HepG2 (cell line): ENCODE results near the gene PPP1R1B. TPM values are rescaled to one million over a fixed set of nuclear protein-coding genes. Genes with fewer than 3 reads are reported as not detected.

ENCODE experiments used
- CHD4 ChIP-seq: fragments of 200-600 bp; sonication (generic); IDR thresholded peaks from 2 replicates; pipeline ENCODE4 v1.7.0; 2017; ENCODE audit warnings: mild to moderate bottlenecking, low read length, borderline replicate concordance
- IRX3 ChIP-seq: sonication (generic); formaldehyde crosslinking; IDR thresholded peaks from 2 replicates; pipeline ENCODE4 v1.8.1; 2023; ENCODE audit warnings: mild to moderate bottlenecking, low read depth, missing genetic modification reagents, borderline replicate concordance
- KMT2B ChIP-seq: IDR thresholded peaks from 2 replicates; pipeline ENCODE4 v1.6.1; 2016; ENCODE audit warnings: missing genetic modification reagents, missing compliant biosample characterization
- MIER2 ChIP-seq: IDR thresholded peaks from 2 replicates; pipeline ENCODE4 v1.6.1; 2016; ENCODE audit warnings: missing biosample characterization, missing genetic modification reagents
- TFDP1 ChIP-seq: IDR thresholded peaks from 2 replicates; pipeline ENCODE4 v1.6.1; 2016; ENCODE audit warnings: missing compliant biosample characterization, missing genetic modification reagents, borderline replicate concordance
- WIZ ChIP-seq: sonication (generic); formaldehyde crosslinking; IDR thresholded peaks from 2 replicates; pipeline ENCODE4 v1.5.1; 2020; ENCODE audit warnings: mild to moderate bottlenecking, missing genetic modification reagents
- ZBTB7A ChIP-seq: sonication (generic); formaldehyde crosslinking; IDR thresholded peaks from 2 replicates; pipeline ENCODE4 v1.8.0; 2022; ENCODE audit warnings: mild to moderate bottlenecking, missing genetic modification reagents
- ZFAT ChIP-seq: sonication (generic); formaldehyde crosslinking; conservative IDR thresholded peaks from 2 replicates; pipeline ENCODE4 v1.8.1; 2023; ENCODE audit warnings: missing genetic modification reagents, inconsistent platforms
- ZIK1 ChIP-seq: sonication (generic); formaldehyde crosslinking; IDR thresholded peaks from 2 replicates; pipeline ENCODE4 v1.5.0; 2020; ENCODE audit warnings: mild to moderate bottlenecking, low read depth, missing genetic modification reagents, borderline replicate concordance
- ZMYM2 ChIP-seq: sonication (generic); formaldehyde crosslinking; IDR thresholded peaks from 2 replicates; pipeline ENCODE4 v1.8.0; 2022; ENCODE audit warnings: mild to moderate bottlenecking, missing genetic modification reagents
- ZNF263 ChIP-seq: sonication (generic); formaldehyde crosslinking; IDR thresholded peaks from 2 replicates; pipeline ENCODE4 v1.4.0; 2020; ENCODE audit warnings: missing genetic modification reagents
- ZNF484 ChIP-seq: sonication (generic); formaldehyde crosslinking; IDR thresholded peaks from 2 replicates; pipeline ENCODE4 v1.5.1; 2020; ENCODE audit warnings: mild to moderate bottlenecking, low read depth, missing genetic modification reagents, borderline replicate concordance
- ZNF552 ChIP-seq: sonication (generic); formaldehyde crosslinking; IDR thresholded peaks from 2 replicates; pipeline ENCODE4 v1.9.0; 2022; ENCODE audit warnings: missing genetic modification reagents, mild to moderate bottlenecking, borderline replicate concordance
- ZNF564 ChIP-seq: sonication (generic); formaldehyde crosslinking; IDR thresholded peaks from 2 replicates; pipeline ENCODE4 v1.8.1; 2023; ENCODE audit warnings: mild to moderate bottlenecking, missing genetic modification reagents
- ZNF646 ChIP-seq: sonication (generic); formaldehyde crosslinking; IDR thresholded peaks from 2 replicates; pipeline ENCODE4 v1.9.0; 2021; ENCODE audit warnings: mild to moderate bottlenecking, missing genetic modification reagents
- ZNF747 ChIP-seq: sonication (generic); formaldehyde crosslinking; IDR thresholded peaks from 2 replicates; pipeline ENCODE4 v1.8.1; 2023; ENCODE audit warnings: missing genetic modification reagents, mild to moderate bottlenecking, borderline replicate concordance
- ZSCAN20 ChIP-seq: sonication (generic); formaldehyde crosslinking; IDR thresholded peaks from 2 replicates; pipeline ENCODE4 v1.4.0; 2020; ENCODE audit warnings: missing genetic modification reagents, mild to moderate bottlenecking, borderline replicate concordance
- polyA plus RNA-seq, 8 experiments: library from polyadenylated mRNA; depleted of rRNA in 3 of 8; stranded (reverse) in 7 of 8; unstranded in 1 of 8; fragments of >200 nt; fragmentation: Illumina TruSeq in 4 of 8; extraction: Trizol in 4 of 8; gene quantifications; 2 replicates each; pipeline versions ENCODE4 v1.2.1 to v1.2.3, GENCODE V29; 2011 to 2016; ENCODE audit warnings: low read depth in 4 of 8, missing spikeins in 1 of 8, mixed read lengths in 1 of 8; ENCODE audit not compliant: insufficient read depth in 1 of 8
- total RNA-seq, 5 experiments: library from RNA; depleted of rRNA; stranded (reverse); fragments of >200 nt; fragmentation: Illumina TruSeq; extraction: Trizol; gene quantifications; 2 replicates each; pipeline ENCODE4 v1.2.3, GENCODE V29; 2016; ENCODE audit warnings: low read depth in 1 of 5
- TF ChIP-seq, protein P1 (sequence below): sonication (generic); formaldehyde crosslinking; IDR thresholded peaks from 2 replicates; pipeline ENCODE4 v1.5.0; 2020; ENCODE audit warnings: missing genetic modification reagents, mild to moderate bottlenecking, borderline replicate concordance

PPP1R1B gene
- total and polyA plus RNA-seq, 2 of the 13 experiments (the other 11 are each of a cell fraction or from before 2014, with no cell fraction given) = 0.08 TPM; not detected in 1

DNA sequence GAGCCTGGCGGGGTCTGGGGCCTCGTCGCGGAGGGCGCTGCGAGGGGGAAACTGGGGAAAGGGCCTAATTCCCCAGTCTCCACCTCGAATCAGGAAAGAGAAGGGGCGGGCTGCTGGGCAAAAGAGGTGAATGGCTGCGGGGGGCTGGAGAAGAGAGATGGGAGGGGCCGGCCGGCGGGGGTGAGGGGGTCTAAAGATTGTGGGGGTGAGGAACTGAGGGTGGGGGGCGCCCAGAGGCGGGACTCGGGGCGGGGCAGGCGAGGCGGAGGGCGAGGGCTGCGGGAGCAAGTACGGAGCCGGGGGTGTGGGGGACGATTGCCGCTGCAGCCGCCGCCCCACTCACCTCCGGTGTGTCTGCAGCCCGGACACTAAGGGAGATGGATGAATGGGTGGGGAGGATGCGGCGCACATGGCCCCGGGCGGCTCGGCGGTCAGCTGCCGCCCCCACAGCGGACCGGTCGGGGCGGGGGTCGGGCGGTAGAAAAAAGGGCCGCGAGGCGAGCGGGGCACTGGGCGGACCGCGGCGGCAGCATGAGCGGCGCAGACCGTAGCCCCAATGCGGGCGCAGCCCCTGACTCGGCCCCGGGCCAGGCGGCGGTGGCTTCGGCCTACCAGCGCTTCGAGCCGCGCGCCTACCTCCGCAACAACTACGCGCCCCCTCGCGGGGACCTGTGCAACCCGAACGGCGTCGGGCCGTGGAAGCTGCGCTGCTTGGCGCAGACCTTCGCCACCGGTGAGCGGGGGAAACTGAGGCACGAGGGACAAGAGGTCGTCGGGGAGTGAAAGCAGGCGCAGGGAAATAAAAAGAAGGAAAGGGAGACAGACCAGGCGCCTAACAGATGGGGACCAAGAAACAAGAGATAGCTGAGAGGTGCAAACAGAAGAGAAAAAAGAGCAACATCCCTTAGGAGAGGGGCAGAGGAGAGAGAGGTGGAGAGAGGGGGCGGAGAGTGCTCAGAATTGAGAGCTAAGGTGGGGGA, 41.5 kb downstream of the PPP1R1B start, which contains the start of gene PNMT (continued):
- TF ChIP-seq ZNF646 = no peak
- peak; percentile 78; the same call in 1 of the 2 replicates for TF ChIP-seq ZNF747 (CRISPR knock-in tag)
- peak; percentile 77; the same call in 1 of the 2 replicates for TF ChIP-seq ZBTB7A (CRISPR knock-in tag)
- peak; percentile 51; the same call in 1 of the 2 replicates for TF ChIP-seq ZIK1 (CRISPR knock-in tag)
- no peak for TF ChIP-seq WIZ (CRISPR knock-in tag)
- TF ChIP-seq ZFAT (CRISPR knock-in tag) = no peak
- TF ChIP-seq MIER2 (CRISPR knock-in tag) = 0 out of 2 replicates have a peak, but pooled peaks have one; percentile 44
- peak; percentile 53; the same call in 1 of the 2 replicates for TF ChIP-seq ZNF552 (CRISPR knock-in tag)
- no peak for TF ChIP-seq ZSCAN20 (CRISPR knock-in tag)
- TF ChIP-seq CHD4 = no peak
- 0 out of 2 replicates have a peak, but pooled peaks have one; percentile 43 for TF ChIP-seq ZNF263 (CRISPR knock-in tag)
- TF ChIP-seq TFDP1 (CRISPR knock-in tag) = peak; percentile 89
- TF ChIP-seq, protein P1, sequence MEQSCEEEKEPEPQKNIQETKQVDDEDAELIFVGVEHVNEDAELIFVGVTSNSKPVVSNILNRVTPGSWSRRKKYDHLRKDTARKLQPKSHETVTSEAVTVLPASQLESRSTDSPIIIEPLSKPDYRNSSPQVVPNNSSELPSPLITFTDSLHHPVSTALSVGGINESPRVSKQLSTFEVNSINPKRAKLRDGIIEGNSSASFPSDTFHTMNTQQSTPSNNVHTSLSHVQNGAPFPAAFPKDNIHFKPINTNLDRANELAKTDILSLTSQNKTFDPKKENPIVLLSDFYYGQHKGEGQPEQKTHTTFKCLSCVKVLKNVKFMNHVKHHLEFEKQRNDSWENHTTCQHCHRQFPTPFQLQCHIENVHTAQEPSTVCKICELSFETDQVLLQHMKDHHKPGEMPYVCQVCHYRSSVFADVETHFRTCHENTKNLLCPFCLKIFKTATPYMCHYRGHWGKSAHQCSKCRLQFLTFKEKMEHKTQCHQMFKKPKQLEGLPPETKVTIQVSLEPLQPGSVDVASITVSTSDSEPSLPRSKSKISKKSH (CRISPR knock-in tag) = peak; percentile 82; the same call in 1 of the 2 replicates
- no peak for TF ChIP-seq ZNF484 (CRISPR knock-in tag)
- peak; percentile 87; the same call in 1 of the 2 replicates for TF ChIP-seq ZNF564
- TF ChIP-seq ZMYM2 (CRISPR knock-in tag) = no peak
- no peak for TF ChIP-seq IRX3 (CRISPR knock-in tag)
- TF ChIP-seq KMT2B (CRISPR knock-in tag) = peak; percentile 64
